ENCODE measurements around the gene PPDPF.

The PPDPF gene

DNA sequence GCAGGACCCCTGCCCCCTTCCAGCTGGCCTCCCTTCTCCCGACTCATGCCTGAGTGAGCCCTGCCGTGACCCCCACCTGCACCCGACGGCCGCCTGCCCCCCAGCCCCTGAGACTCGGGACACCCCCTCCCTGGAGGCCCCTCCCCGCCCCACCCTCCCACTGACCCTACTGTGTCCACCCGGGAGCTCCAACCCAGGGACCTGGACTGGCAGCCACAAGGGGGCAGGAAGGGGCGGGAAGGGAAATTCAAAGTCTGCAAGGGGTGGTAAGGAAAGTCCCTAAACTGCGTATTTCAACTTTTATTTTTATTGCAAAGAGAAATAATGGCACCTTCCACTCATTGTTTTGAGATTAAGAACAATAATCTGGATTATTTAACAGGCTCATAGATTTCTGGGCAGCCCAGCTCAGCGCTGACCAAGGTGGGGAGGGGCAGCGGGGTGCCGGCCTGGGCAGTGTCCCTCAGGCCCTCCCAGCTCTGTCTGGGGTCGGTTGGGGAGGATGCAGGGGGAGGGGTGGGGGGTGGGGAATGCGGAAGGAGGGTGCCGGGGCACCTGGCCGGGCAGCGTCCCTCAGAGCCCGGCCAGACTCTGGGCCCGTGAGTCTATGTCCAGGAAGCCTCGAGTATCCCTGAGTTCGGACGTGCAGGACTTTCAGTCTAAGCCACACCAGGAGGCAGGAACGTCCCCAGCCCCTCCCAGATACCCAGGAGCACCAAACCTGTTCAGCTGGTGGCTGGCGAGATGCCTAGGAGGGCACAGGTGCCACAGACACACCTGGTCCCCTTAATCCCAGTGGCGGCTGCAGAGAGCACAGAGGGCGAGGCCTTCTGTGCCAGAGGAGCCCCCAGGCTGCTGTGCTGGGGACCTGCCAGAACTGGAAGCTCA is 17.9 kb downstream of the PPDPF start:
- DNase-seq (ENCODE audit: low spot score): no peak

DNA sequence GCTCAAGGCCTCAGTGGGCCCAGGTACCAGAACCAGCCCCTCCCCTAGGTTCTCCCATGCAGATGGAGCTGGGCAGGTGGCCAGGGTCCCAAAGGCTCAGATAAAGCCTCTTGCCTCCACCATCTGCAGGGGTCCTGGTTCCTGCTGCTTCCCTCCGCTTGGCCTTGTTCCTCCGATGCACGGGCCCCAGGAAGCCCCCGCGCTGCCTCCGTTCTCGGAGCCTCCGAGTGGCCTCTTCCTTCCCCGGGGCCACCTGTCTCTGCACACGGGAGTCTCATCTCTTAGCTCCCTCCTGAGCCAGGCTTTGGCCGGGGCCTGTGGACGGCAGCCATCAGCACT is 18.5 kb downstream of the PPDPF start:
- DNase-seq (ENCODE audit: low spot score): no peak

DNA sequence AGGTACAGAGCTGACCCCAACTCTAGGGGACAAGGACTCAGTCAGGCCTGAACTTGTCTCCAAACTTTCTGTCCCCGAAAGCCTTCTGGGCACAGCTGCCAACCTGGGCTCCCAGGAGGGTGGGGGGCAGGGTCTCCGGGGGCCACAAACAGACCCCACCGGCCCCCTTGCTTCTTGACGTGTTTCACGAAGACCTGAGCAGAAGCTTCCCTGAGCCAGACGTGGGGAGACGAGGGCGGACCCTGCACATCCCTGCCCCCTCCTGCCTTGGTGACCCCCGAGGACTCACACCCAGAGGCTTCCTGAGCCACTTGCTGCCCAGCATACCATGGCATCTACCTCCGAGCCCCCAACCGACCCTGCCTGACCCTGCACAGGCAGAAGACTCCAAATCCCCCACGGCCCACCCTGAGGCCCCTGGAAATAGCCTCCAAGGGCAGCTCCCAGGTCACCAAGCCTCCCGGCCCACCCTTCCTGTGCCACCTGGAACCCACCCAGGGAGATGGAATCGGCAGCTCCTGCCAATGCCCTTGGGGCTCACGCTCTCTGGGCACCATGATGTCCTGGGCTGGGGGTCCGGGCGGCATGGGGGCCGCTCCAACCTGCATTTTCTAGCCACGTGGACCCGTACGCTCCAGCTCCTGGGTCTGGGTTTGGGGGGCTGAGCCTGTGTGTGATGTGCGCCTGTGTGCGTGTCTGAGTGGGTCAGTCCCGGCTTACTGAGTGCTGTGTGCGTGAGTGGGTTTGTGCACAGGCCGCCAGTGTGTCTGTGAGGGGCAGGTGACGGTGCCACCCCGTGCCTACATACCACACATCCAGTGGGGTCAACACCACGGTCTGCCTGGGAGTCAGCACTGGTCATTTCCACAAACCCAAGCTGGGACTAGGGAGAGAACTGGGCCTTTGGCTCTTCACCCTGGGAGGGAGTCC is 19.1 kb downstream of the PPDPF start:
- DNase-seq (ENCODE audit: low spot score): no peak

DNA sequence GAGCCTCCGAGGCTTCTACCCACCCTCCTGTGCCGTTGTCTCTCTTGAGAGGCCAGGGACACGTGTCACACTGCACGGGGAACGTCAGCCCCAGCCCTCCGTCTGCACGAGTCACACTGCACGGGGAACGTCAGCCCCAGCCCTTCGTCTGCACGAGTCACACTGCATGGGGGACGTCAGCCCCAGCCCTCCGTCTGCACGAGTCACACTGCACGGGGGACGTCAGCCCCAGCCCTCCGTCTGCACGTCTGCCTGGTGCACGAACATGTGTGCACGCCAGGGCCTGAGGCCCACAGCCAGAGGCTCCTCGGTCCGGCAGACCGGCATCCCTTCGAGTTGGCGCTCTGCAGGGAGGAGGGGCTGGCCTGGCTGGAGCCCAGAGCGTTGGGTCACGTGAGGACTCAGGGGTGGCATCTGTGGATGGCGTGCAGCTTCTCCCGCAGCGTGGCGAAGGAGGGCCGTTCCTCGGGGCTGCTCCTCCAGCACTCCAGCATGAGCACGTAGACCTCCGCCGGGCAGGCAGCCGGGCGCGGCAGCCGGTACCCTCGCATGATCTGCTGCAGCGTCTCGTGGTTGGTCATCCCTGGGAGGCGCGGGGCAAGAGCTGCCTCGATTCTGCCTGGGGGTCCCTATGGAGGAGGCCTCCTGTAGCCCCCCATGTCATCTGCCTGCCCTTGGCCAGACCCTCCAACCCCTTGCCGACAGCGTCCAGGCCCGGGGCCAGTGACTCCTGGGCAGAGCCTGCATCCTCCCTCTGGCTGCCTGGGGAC is 20.0 kb downstream of the PPDPF start:
- peak; percentile 50 for DNase-seq (ENCODE audit: low spot score)

DNA sequence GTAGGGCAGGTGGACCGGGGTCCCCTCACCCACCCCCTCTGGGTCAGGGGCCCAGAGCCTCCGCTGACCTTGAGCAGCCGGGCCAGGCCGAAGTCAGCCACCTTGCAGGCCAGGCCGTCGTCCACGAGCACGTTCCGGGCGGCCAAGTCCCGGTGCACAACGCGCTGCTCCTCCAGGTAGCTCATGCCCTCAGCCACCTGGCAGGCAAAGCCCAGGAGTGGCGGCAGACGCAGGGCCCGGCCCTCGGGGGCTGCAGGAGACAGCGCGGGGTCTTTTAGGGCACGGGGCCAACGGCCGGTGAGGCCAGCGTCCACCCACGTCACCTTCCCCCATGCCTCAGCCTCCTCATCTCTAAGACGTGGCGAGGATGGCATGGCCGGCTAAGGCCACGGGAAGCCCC is 20.8 kb downstream of the PPDPF start:
- no peak for DNase-seq (ENCODE audit: low spot score)

DNA sequence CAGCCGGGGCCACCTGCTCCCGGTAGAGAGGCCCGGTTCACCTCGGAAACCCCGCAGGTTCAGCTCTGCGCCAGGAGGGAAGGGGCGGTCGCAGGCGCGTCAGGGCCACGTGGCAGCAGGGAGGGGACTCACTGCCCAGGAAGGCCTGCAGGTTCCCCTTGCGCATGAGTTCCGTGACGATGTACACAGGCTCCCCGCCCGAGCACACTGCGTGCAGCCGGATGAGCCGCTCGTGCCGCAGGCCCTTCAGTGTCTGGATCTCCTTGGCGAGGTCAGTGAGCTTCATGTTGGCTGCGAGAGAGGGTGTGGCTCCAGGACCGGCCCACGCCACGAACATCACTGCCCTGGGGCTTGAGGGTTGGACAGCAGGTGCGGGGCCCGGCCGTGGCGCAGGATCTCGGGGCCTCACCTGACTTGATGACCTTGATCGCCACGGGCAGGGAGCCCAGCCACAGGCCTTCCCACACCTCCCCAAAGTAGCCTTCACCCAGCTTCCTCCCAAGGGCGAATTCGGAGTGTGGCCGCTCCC is 21.5 kb downstream of the PPDPF start:
- no peak for DNase-seq (ENCODE audit: low spot score)

DNA sequence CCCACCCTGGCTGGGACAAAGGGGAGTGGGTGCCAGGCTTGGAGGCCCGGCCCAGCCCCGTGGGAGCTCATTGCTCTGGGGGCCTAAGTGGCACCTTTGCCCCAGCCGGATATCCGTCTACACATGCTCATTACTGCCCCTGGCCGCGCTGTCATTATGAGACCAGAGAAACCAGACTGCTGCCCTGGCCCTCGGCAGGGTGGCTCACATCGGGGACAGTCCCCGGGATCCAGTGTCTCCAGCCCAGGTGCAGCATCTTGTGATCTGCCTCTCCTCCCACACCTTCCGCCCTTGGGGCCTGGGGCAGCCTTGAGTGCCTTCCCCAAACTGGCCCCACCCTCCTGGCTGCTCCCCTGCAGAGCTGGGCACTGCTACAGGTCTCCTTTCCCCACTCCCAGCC is 22.1 kb downstream of the PPDPF start:
- no peak for DNase-seq (ENCODE audit: low spot score)

DNA sequence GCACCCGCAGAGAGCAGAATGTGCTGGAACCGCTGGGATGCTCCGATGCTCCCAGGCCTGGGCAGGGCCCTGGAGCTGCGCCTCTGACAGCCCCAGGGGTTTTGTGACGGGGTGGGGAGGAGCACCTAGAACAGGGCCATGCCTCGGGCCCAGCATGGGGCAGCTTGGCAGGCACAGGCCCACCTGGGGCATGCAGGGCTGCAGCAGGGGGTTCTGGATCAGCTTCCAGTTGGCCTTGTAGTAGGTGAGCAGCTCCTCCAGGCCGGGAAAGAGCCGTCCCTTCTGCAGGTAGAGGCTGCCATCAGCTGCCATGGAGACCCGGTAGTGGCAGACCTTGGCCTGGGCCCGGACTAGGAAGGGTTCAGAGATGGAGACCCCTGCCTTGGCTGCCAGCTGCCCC is 22.6 kb downstream of the PPDPF start:
- no peak for DNase-seq (ENCODE audit: low spot score)

DNA sequence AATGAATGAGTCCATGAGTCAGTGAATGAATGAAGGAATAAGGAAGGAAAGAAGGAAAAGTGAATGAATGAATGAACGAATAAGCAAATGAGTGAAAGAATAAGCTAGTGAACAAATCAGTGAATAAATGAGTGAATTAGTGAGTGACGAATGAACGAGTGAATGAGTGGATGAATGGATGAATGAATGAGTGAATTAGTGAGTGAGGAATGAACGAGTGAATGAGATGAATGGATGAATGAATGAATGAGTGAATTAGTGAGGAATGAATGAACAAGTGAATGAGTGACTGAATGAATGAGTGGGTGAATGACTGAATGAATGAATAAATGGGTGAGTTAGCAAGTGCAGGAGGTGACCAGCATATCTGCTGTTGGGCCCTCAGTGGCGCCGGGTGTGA is 23.2 kb downstream of the PPDPF start:
- DNase-seq (ENCODE audit: low spot score): no peak

DNA sequence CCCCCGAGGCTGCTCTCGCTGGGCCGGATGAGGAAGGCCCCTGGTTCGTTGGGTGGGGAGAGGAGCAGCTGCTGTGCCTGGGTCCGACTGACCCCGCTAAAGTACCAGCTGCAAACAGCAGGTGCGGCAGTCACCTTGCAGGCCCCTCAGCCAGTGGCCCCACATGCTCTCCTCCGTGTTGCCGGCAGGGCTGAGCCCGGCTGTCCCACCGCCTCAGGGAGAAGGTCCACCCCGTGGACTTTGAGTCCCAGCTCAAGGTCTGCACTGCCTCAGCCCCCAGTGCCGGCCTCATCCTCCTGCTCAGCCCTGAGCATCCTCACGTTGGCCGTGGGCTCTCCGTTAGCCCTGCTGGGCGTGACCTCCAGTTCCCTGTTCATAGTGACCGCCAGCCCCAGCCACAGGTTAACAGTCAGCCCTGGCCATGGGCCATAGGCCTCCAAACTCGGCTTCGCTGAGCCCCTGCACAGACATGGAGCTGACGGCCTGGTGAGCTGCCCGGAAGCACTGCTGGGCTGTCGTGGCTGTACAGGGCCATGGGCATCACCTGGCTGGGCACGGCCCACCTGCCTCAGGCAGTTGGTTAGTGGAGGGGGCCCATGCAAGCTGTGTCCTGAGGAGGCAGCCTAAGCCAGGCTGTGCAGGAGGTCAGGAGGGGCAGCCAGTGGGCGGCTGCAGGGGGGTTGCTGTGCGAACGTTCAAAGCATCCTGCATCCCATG is 23.8 kb downstream of the PPDPF start:
- DNase-seq (ENCODE audit: low spot score): no peak

DNA sequence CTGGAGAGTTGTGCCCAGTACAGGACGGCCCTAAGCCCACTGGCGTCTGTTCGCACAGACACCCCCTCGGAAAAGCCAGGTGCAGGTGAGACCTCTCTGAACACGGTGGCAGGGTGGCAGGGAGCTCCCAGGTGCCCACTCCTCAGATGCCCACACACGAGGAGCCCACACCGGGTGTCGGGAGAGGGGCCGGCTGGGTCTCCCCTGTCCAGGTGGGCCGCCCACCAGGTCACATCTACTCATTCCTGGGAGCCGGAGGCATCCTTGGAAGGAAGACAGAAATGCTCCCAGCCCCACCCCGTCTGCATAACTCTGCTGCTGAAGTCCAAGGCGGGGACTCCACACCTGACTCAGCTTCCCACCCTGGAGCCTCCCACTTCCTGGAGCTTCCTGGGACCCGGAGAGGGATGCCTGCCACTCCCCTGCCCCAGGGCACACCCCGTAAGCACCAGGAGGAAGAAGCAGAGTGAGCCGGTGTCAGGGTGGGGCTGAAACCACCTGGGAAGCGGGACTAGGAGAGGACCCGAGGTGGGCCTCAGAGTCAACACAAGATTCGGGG is 24.5 kb downstream of the PPDPF start:
- no peak for DNase-seq (ENCODE audit: low spot score)

DNA sequence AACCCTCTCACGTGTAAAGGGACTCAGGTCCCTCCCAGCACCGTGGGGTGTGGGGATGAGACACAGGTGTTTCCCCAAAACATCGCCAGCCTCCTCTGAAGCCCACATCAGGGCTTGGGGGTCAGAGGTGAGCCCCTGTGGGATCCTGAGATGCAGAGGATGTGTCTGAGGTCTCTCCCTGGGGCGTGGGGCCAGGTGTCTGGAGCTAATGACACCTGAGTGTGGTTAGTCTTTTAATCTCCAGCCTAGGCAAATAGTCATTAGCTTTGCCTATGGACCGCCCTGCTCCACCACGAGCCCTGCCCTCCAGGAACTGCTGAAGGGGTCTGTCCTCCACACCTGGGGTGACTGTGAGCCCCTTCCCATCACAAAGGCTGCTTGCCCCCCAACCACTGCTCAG is 25.2 kb downstream of the PPDPF start:
- no peak for DNase-seq (ENCODE audit: low spot score)

DNA sequence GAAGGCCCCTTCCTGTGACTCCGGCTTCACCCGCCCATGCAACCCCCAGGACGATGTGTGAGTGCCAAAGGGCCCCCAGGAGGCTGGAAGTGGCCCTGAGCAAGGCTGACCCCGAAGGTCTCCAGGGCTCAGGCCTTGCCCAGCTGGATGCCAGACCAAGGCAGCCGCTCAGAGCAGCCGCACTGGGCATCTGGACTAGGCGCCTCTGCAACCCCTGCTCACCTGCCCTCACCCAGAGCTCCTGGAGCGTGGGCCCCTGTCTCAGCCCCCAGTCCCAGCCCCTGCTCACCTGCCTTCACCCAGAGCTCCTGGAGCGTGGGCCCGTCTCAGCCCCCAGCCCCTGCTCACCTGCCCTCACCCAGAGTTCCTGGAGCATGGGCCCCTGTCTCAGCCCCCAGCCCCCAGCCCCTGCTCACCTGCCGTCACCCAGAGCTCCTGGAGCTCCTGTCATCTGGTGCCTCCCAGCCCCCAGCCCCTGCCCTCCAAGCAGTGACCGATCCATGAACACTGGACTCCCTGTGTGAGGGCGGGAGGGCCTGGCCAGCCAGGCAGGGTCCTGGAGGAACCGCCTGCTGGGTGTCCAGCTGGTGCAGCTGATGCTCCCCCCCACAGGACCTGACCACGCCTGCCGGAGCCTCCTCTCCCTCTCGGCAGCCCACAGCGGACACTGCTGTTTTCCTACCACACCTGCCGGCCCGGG is 25.8 kb downstream of the PPDPF start:
- no peak for DNase-seq (ENCODE audit: low spot score)

DNA sequence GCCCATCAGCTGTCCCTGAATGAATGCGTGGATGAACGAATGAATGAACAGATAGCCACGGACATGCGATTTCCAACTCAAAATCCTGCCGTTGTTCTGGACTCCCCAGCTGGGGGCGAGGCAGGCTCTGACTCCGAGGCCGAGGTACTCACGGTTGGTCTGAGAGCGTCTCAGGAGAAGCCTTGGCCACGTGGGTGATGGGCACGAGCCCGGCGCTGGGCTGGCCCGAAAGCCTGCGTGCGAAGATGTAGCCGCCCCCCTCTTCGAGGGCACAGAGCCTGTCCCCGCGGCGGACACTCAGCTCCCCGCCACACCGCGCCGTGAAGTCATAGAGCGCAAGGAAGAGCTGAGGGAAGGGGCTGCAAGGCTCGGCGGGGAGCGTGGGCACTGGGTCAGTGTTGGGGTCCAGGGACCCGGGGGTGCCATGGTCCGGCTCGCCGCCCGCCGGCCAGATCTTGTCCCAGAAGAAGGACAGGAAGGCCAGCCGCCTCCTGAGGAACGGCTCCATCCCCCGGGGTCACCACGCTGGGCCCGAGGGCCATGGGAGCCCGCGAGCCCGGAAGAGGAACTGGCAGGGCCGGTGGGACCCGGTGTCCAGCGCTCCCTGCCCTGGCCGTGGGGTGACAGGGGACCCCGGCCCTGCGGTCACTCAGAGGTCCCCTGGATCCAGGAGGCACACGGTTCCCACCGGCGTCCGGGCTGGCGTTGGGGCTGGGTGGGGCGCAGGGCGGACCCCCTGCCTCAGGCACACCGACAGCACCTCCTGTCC is 26.6 kb downstream of the PPDPF start:
- DNase-seq (ENCODE audit: low spot score): no peak

DNA sequence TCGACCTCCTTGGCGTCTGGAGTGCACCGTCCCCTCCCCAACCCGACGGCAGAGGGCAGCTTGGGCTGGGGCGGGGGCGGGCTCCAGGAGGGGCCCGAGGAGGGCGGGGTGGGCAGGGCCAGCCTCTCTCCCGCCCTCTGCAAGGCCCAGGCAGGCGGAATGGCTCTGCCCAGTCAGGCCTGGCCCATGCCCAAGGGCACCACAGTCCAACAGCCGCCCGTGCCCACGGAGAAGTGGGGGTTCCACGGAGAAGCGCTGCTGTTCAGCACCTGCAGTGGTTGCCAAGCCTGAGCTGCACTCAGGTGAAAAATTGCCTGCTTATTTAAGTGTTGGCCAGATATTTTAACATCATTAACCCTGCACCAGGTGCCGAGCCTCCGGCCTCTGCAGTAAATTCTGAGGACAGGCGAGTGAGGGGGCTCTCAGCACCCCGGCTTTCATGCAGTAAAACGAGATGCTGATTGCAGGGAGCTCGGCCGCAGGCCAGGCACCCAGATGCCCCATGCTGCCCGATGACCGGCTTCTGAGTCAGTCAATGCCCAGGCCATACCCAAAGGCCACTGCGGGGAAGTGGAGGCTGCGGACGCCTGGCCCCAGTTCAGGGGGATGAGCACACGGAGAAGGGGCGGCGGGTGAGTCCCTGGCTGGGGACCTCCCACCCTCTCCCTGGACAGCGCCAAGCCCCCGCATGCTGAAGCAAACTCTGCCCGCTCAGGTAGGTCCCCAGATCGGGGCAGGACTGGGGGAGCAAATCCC is 27.3 kb downstream of the PPDPF start, which contains the start of gene SRMS:
Gene SRMS, minus strand, starts transcription at position 25 of the 756 bp plus-strand sequence. CDS start 286 bp downstream, outside the sequence.
- DNase-seq (ENCODE audit: low spot score): no peak

DNA sequence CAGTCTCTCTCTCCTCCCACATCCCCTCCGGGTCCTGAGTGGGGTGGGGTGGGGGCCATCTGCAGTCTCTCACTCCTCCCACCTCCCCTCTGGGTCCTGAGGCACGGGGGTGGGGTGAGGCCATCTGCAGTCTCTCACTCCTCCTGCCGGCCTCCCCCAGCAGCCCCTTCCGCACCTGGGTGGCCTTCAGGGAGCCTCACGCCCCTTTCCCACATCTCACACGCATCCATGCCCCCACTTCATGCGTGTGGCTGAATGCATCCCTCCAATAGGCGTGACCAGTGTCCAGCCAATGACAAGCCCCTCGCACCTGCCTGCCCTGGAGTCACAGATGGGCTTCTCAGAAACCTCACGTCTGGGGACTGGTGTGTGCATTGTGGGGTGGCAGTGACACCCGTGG is 28.0 kb downstream of the PPDPF start:
- DNase-seq (ENCODE audit: low spot score): no peak

DNA sequence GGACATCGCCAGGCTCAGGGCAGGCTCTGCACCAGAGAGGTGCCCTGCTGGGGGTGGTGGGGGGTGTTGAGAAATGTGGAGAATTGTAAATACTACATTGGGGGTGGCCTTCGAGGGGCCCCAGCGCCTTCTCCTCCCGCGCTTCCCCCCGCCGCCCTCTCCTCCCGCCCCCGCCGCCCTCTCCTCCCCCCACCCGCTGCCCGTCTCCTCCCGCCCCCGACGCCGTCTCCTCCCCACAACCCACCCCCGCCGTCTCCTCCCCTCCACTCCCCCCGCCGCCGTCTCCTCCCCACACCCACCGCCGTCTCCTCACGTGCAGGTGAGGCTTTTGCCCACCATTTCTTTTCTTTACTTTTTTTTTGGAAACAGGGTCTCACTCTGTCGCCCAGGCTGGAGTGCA is 28.5 kb downstream of the PPDPF start:
- DNase-seq (ENCODE audit: low spot score): no peak

DNA sequence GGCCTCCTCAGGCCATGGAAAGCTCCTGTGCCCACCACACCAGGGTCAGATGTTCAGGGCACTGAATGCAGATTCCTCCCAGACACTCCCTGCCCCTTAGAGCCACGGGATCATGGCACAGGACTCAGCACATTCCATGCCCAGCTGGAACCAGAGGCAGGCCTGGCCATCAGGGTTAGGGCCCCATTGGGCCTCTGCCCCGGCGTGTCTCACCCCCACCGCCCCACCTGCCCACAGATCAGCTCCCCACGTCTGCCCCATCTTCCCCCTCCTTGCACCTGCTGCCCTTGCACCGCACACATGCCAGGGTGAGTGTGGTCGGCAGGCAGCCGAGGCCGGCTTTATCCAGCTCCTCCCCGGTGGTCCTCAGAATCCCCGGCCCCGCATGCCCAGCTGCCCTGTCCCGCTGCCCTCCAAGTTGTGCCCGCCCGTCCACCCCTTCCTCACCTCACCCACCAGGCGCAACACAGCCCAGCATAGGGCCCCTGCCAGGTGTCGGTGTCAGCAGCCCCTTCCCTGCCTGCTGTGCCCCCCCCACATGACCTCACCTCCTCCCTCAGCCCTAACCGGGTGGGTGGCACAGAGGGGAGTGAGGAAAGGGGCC is 29.2 kb downstream of the PPDPF start:
- no peak for DNase-seq (ENCODE audit: low spot score)
